Activated CD8-positive, alpha-beta memory T cell treated with anti-CD3 and anti-CD28 coated beads, Interleukin-2, amount 50 U/mL, for 1 hour (primary cell): ENCODE data around the gene MED13L.

Experiments used
- DNase-seq: peaks from one replicate; pipeline ENCODE4 v3.0.0-alpha.2; 2020; ENCODE audit errors: extremely low read depth

The MED13L gene

DNA sequence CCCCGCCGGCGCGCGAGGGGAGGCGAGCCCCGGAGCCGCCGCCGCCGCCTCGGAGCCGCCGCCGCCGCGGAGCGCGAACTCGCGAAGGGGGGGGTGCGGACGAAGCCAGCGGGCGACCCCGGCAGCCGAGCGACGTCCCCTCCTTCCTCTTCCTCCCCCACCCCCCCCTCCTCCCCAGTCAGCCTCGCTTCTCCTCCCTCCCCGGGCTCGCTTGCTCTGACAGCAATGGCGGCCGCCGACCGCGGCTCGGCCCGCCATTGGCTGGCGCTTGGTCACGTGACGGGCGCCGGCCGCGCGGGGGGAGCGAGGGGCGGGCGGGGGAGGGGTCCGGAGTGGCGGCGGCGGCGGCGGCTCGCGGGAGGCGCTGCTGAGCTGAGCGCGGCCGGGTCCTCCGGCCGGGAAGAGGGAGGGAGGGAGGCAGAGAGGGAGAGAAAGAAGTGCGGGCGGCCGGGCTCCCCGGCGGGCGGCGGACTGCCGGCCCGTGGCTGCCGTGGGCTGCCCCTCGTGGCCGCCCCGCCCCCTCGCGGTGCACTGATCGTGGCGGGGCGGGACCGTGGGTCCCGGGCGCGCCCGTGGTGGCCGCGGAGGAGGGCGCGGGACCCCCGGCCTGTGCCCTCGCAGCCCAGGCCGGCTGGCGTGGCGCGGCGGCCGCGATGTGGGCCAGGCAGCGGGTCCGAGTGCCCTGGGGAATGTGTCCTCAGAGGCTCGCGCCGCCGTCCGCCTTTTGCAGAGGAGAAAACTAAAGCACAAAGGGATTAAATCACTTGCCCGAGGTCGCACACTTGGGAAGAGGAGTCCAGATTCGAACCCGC is at the start of gene MED13L:
Gene MED13L (minus strand): TSS at position 227 of the 812 bp plus-strand sequence. CDS start 562 bp downstream, outside the sequence.
- DNase-seq, result peak; percentile 76

DNA sequence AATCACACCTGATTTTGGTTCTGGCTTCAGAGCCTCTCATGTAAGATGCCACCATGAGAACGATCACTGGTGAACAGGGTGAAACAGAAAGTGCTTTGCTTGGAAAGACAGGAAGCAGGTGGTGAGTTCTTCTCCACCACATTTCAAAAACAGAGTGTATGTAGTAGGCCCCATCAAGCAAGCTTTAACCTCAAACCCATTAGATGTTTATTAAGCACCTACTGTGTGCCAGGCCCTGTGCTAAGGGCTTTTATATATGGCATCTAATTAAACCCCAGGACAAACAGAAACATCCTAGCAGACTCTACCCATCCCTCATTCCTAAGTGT is 47.8 kb upstream of the MED13L start:
- DNase-seq, result no peak

DNA sequence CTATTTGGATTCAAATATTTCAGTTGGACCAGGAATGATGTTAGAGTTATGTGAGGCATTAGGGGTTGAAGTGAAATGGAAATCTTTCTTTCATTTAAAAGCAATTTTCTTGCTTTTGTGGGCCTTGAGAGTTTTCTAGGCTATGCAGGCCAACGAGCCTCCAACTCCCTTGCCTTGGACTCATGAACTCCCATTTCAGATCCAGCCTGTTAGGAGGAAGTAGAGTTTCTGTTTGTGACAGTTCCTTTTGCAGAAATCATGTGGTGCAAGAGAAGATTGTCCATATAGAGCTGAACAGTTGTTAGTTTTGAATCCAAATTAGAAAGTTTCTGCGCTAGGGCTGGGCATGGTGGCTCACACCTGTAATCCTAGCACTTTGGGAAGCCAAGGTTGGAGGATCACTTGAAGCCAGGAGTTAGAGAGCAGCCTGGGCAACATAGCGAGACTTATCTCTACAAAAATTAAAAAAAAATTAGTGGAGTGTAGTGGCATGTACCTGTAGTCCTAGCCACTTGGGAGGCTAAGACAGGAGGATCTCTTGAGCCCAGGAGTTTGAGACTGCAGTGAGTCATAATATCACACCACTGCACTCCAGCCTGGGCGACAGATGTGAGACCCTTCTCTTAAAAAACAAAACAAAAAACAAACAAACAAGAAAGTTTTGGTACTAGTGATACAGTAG is 47.3 kb upstream of the MED13L start:
- DNase-seq, result no peak

DNA sequence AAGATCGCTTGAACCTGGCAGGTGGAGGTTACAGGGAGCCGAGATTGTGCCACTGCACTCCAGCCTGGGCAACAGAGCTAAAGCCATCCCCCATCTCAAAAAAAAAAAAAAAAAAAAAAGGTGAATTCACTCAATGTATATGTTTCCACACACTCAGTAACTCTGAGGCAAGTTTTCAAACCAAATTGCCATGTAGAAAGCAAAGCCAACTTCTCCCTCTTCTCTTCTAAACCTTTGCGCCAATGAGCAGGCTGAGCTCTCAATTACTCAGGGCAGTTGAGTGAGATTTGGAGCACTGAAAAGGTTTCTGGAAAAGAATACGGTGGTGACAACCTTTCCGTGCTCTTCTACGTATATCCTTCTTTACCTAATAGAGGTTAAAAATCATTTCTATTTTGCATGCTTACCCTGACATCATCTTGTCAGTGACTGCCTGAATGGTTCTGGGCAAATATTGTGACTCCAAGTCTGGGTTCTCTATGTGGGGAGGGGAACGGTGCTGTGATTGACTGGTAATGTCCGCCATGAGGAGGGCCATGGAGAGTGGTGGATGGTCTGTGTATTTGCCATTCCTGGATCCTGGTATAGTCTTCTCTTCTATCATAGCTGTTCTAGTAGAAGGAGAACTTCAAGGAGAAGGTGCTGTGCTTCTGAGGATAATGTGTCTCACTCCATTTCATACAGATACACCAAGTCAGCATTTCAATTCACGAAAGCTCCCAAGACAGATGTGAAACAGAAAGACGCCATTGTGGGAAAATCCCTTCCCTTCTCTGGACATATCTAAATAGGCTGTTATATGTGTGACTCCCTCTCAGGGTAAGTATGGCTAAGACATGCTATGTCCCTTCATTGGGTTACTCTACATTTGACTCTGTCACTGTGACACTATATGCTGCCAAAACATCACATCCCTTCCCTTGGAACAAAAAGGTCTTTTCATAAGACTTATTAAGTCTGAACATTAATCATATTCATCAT is 46.2 kb upstream of the MED13L start:
- no peak for DNase-seq

DNA sequence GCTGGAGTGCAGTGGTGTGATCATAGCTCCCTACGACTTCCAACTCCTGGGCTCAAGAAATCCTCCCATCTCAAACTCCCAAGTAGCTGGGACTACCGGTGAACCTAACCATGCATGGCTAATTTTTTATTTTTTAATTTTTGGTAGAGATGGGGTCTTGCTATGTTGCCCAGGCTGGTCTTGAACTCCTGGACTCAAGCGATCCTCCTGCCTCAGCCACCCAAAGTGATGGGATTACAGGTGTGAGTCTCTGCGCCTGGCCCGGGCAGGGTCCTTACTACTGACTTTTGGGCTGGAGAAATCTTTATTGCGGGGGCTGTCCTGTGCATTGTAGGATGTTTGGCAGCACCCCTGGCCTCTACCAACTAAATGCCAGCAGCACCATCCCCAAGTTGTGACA is 44.4 kb upstream of the MED13L start:
- no peak for DNase-seq

DNA sequence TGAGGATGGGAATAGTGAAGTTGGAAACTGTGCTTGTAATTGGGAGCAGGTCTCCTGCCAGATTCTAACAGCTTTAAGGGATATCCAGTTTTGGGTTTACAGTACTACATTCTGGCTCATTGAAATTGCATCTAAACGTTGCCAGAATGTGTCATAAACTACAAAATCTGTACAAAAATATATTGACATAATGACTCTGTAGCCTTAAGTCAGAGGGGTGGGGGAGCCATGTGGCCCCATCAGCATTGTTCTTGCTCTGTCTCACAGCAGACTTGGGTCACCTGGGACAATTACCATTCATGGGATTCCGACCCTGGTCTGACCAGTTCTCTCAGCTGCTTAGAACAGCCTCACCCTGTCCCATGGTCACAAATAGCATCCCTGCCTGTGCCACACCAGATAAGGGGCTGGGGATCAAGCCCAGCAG is 43.3 kb upstream of the MED13L start:
- no peak for DNase-seq

DNA sequence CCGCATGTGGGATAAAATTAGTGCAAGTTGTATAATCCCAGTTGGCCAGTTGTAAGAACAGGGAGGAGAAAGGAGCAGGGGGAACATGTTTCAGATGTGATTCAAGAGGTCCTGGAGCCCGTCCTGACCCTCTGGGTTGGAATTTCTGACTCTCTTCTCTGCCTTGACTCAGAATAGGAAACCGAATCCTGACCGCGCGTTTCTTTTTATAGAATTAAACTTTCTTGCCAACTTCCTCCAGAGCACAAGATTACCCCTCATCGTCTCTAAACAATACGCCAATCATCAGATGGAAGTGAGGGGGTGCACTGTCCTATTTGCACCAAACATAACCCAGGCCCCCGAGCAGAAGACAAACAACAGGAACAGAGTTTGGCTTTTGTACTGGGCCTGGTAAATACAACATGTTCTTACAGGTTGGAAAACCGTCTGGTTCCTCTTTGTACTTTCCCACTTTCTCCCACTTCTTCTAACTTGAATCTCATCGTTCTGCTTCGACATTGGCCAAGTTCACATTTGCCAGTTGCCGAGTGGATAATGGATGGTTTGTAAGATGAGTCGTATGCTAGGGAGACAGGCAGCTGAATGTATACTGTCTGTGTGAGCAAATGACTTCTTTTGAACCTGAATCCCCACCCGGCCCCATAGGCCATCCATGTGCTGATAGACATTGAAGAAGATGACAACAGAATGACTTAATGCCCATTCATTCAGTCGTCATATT is 42.6 kb upstream of the MED13L start:
- no peak for DNase-seq

DNA sequence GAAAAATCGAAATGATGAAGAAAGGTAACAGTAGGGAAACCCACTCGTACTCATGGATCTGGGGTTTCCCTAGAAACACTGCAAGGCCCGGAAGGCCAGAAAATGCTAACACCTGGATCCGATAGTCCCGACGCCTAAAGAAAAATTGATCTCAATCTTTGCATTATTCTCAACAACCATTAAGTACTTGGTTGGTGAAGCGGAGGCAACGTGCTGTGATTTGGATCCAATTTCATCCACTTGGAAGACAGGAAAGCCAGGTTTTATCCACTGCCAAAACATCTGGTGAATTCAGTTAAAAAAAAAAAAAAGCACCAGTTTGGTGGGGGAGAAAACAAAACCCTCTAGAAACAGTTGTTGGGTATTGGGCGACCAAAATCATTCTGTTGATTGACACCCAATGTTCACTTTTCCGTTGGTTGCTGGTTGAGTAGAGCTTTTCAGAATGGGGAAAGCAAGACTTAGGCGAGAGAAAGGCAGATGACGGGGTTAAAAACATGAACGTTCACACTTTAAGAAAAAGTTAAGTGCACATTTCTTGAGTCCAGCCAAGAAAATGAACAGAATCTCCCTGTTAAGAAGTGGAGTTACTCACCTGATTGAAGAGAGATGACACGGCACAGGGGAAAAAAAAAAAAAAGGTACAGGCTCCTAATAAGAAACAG is 41.9 kb upstream of the MED13L start:
- no peak for DNase-seq

DNA sequence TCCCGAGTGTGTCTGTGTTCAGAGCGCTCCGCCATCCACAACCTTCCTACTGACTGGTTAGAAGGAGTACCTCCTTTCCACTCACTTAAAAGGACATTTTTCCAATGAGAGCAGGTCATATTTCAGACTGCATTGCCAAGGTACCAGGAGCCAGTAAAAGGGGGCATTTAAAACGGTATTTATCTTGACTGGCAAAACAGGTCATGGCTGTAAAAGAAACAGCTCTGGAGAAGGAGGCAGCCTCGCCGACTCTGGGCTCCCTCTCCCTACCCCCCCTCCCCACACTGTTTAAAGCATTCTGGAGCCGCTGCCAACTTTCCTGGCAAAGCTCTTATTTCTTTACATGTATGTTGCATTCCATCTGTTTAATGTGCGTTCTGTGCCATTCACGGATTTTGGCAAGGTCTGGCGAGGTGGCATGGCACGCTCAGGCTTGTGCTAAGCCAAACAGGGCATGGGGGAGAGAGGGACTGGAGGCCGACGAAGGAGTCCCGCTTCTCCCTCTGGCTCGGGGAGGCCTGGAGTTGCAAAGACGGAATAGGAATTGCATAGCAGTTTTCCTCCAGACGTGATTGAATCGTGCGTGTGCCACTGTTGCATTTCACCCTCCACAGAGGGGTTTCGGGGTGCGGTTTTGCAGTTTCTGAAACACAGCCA is 41.2 kb upstream of the MED13L start:
- no peak for DNase-seq

DNA sequence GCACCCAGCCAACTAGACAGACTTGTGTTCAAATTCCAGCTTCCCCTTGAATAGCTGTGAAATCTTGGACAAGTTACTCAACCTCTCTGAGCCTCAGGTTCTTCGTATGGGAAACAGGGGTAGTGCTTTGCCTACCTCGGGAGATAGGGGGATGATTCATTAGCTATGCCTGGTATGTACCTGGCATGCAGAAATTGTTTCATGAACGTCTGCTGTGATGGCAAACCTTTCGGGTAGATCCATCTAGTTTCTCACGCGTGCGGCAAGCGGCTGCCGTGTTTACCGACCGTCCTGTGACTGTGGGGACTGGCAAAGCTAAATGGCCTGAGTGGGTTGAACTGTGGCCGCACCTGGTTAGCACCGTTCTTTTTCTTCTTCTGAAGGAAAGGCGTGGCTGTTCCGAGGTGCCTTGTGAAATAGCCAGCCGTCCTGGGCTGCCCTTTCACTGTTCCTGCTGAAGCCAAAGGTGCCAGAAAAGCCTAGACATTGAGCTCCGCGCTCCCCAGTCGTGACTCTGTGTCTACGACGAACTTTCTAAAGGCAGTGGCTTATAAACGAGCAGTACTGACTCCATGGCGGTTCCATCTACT is 40.6 kb upstream of the MED13L start:
- no peak for DNase-seq

DNA sequence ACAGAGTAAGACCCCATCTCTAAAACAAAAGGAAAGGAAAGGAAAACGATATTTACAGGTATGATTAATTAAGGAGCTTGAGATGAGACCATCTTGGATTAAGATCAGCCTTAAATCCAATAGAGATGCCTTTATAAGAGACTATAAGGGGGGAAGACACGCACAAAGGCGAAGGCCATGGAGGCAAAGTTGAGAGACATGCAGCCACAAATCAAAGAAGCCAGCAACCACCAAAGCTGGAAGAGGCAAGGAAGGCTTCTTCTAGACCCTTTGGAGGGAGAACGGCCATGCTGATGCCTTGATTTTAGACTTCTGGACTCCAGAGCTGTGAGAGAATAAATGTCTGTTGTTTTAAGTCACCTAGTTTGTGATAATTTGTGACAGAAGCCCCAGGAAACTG is 39.6 kb upstream of the MED13L start:
- no peak for DNase-seq

DNA sequence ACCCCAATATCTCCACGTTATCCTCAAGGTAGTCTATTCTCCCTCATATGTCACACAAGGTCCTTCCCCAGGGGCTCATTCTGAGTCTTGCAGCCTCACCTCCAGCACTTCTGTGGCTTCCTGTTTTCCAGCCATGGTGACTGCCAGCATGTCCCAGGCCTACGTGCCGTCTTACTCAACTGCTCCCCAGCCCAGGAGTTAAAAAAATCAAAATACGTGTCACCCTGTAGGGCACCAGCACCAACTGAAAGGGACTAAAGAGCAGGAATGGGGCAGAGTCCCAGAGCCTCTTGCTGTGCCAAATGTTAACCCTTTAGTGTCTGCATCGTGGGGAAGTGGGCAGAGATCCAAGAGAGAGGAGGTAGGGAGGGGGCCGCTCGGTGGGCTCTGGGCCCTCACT is 37.0 kb upstream of the MED13L start:
- no peak for DNase-seq

DNA sequence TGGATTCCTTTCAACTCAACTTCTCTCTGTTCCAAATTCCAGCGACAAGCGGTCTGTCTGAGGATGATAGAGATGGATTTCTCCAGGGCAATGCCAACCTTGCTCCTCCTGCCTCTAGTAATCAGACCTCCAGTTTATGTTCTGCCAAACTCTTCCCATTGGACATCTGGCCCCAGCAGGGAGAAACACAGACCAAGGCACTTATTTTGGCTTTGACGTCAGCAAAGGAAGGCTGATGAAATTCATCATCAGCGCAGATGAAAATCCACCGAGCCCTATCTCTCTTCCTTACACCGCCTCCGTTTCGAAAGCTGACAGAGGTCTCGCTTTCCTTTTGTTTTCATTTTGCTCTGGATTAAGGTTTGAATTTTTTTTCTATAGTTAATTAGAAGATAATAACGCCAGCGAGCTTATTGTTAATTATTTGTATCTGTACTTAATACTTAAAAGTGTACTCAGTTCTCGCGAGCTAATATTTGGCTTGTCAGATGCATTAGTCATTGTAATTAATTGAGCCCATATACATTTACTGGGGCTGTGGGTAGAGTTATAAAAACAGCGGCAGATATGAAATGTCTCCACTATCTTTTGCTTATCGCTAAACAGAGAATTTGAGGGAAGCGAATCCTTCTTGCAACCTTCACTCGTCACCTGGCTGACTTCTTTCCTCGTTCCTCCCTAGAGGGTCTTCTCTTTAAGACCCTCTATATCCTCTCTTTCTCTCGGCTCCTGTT is 35.9 kb upstream of the MED13L start:
- DNase-seq, result no peak

DNA sequence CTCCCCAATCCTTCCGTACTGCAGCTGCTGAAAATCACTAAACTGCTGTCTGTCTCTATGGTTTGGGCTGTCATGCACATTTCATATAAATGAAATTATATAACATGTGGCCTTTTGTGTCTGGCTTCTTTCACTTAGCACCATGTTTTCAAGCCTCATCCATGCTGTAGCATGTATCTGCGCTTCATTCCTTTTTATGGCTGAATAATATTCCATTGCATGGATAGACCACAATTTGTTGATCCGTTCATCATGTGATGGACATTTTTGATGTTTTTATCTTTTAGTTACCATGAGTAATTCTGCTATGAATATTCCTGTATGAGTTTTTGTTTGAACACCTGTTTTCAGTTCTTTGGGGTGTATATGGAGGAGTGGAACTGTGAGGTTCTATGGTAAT is 32.6 kb upstream of the MED13L start:
- DNase-seq, result no peak

DNA sequence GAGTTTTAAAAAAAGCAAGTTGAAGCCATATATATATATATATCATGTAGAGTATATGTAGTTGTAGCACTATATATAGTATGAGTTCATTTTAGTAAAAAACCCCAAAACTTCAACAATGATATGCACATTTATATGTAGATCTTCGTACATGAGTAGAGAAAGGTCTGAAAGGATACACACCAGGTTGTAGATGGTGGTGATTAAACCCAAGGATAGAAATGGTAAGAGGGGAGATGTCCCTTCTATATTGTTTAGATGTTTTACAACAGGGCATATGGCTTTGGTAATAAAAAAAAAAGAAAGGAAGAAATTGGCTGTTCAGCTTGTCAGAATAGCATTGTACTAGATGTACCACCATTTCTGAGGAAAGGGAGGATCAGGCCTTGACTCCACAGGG is 31.9 kb upstream of the MED13L start:
- DNase-seq, result no peak

DNA sequence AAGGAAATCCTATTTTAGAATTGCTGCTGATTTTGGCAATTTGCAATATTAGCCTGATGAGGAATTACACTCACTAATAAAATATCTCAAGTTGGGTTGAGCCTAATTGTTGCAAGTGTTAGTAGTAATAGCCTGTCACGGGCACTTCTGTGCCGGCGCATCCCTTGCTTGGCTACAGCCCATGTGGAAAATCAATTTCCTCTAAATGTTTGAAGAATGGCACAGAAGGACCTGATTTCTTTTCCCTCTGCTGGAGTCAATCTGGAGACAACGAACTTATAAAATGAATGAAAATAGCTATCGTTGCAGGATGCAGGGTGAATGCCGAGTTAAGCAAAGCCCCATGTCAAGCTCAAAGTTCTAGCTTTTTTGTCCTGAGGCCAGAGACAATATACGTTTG is 31.2 kb upstream of the MED13L start:
- DNase-seq, result no peak

DNA sequence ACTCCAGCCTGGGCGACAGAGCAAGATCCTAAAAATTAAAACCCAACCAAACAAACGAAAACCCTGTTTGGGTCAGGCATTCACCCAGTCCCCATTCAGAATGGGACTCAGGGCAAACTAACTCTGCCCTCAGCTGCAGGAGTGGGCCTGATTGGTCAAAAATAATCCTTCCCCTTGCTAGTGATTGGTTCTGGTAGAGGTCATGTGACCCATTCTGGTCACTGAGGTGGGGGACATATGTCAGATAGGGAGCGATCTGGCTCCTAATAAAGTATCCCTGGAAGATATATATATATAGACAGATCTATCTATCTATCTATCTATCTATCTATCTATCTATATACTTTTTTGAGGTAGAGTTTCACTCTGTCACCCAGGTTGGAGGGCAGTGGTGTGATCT is 29.5 kb upstream of the MED13L start:
- DNase-seq, result no peak

DNA sequence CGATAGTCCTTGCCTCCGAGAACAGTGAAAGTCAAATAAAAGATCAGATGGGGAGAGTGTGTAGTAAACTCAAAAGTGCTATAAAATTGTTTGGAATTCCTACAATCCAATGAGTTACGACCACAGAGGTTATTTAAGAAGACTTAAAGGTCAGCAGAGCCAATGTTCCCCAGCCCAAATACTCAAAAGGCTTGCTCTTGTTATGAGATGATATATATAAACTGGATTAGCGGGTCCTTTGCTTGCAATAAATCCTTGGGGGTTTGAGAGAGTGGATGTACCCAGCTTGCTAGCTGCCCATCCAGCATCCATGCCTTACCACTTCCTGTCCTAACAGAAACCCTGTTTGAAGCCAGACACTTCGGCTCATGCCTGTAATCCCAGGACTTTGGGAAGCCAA is 29.0 kb upstream of the MED13L start:
- DNase-seq, result no peak

DNA sequence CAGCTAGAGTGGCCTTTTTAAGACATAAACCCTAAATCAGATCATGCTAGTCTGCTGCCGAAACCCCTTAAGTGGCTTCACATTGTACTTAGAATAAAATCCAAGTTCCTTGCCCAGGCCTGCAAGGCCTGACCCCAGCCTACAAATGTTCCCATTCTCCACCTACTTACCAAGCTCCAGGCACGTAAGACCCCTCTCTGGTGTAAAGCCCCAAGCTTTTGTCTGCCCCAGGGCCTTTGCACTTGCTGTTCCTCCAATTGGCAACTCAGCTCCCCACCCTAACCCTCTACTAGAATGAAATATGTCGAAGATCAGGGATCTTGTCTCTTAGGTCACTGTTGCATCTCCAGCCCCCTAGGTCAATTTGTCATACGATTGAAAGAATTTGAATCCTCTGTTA is 27.1 kb upstream of the MED13L start:
- no peak for DNase-seq

DNA sequence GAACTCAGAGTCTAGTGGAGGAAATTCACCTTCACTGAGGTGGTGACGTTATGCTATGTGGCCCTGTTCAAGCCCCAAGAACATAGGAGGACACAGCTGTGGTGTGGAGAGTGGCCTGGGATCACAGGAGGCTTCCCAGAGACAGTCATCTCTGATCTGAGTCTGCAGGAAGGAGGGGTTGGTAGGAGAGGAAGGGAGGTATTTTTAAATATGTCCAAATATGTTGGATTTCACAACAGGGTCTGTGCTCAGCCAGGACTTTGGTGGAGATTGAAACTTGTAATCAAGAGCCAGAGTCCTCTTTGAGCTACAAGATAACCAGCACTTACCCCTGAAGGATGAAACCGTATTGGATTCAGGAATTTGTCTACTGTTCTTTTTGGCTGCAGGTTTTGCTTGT is 26.4 kb upstream of the MED13L start:
- DNase-seq, result no peak
